GM19372 (cell line): ENCODE results near the gene HLA-DOB.

Source experiments
- ATAC-seq: cut with Tn5 transposase; IDR thresholded peaks from one replicate; pipeline ENCODE4 v1.9.1; 2021; ENCODE audit warnings: mild to moderate bottlenecking, low read depth, moderate library complexity; ENCODE audit not compliant: unreplicated experiment

The HLA-DOB gene

DNA sequence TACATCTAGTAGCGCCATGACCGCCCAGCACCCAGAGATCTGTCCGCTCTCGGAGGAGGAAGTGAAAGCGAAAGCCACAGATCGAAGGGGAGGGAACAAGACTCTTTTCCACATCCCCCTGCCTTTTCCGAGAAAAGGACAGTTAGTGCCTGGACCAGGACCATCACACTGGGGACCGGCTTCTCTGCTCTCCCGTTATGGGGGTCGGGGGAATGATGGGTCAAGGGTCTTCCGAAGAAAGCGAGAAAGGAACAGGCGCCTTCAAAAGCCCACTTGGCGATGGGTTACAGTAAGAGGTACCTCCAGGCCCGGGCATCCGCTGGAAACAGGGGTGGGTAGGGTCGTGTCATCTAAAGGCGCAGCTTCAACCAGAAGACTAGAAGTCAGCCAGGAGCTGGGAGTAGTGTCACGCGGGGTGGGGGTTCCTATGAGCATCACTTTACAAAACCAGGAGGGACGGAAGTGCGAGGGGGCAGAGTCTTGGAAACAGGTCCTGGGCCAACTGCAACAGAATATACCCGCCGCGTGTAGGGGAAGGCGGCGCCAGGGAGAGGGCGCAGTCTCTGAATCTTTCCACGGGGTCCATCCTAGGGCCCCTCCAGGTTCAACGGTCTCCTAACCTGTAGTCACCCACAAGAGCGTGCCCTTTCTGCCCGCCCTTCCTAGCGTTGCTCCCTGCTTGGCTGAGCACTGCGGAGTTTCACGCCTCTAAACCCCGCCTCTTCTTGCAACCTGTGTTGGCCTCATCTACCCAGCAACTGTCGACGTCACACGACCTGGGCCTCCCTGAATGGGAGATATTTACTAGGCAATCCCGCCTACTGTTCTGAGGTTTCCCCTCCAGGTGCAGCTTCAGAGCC is 27.4 kb upstream of the HLA-DOB start, which contains the start of gene PSMB8:
Gene PSMB8 (minus strand): TSS at position 69 of the 860 bp plus-strand sequence. CDS start 51 bp downstream, at position 18.
- peak; percentile 76 for ATAC-seq

DNA sequence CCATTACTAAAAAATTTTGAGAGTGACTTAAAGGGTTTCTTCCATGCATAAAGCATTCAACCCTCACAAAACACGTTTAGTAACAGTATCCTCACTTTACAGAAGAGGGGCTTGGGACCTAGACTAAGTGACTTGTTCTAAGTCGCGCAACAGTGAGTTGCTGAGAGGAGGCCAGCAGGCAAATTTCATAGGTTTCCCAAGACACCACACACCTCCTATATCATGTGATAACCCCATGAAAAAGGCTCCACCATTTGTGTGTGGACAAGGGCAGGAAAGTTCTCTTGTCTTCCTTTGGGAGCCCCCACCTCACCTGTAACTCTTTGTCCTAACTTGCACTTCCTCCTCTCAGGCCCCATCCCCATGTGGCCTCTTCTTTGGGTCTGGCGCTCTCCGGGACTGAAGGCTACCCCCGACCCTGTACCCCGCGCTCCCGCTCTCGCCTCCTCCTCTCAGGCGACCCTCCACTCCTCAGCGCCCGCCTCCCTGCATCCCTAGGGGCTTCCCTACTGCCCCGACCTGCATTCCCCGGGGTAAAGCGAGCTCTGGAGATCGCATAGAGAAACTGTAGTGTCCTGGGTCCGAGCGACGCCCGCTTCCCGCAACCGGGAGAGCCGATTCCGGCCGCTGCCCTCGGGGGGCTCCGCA is 26.7 kb upstream of the HLA-DOB start:
- no peak for ATAC-seq

DNA sequence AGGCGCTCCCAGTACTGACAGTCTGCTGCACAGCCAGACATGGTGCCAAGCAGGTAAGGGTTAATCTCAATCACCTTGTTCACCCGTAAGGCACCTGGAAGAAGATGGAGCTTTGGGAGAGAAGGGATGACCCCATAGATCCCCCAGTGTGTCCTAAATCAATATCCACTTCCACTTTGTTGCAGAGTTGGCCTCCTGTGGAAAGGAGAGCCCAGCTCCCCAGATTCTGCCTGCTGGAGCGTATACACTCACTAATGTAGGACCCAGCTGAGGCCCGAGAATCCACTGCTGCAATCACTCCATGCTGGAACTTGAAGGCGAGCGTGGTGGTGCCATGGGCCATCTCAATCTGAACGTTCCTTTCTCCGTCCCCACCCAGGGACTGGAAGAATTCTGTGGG is 25.9 kb upstream of the HLA-DOB start:
- ATAC-seq = no peak

- ATAC-seq = no peak
Observed at GRCh38 chr6:32842021-32842650, 25.3 kb upstream of the HLA-DOB start.

DNA sequence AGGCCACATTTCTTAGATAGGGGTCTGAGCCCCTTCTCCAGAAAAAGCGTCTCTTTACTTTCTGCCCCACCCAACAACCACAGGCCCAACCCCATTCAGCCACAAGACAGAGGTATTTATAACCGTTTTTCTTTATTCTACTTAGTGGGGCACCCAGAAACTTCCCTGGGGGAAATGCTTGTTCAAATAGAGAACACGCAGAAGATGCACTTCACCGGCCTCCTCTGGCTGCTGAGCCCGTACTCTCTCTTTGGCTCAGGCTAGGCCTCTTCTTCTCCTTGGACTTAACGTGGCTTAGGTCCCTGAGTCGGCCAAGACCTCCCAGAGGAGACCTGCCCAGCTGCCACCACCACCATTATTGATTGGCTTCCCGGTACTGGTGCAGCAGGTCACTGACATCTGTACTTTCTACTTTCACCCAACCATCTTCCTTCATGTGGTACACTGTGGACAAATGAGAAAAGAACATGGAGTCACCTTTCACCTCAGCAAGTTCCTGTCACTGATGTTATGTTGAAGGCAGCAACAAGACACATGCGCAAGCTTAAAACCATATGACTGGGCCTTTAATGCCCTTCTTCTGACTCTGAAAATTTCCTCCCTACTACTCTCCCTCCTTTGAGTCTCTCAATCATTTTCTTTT is 23.9 kb upstream of the HLA-DOB start:
- no peak for ATAC-seq

DNA sequence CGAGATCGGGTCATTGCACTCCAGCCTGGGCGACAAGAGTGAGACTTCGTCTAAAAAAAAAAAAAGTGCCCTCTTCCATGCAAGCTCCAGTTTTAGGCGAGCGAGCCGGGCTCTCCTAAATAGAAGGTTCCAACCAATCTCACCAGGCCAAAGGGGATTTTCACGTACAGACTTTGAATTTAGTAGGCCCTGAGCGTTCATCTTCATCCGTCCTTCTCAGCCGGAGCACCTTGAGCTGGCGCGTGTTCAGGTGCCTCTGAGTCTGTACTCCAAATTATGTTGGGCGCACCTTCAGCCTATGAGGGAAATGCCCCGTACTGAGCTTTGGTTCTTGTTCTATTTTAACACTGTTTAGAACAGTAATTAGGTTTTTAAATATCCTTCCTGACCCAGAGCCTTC is 22.6 kb upstream of the HLA-DOB start:
- ATAC-seq = no peak

DNA sequence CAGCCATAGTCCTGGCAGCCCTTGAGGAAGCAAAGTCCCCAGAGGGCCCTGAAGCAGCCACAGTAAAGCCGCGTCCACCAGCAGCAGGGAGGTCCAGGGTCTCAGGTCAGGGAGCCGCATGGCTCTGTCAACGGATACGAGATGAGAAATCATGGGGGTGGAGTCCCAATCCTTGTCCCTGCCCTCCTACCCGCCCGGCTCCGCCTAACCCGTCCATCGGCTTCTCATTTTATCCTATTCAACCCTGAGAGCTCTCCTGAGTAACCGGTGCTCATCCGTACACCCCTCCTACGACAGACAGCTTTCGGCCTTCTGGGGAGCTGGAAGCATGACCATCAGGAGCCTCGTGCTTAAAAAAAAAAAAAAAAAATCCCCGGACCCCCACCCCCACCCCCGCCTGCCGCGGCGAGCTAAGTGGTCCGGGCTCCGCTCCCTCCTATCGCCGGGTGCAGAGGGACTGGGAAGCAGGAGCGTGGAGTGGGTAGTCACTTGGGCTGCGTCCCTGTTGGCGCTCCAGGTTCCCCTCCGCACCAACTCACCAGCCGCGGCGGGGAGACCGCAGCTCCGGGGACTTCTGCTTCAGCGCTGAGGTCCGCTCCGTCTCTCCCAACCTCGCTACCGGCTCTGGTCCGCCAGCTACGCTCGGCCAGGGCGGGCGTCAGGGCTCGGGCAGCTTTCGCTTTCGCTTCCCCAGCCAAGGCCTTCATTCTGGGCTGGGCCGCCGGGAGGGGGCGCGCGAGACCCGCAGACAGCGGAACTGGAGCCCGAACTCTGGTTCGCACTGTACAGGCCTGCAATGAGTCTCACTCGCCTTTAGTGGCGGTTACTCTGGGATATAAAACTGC is 21.5 kb upstream of the HLA-DOB start, which contains the start of gene TAP2:
Gene TAP2 (minus strand): TSS at position 626 of the 845 bp plus-strand sequence. CDS start 506 bp downstream, at position 120.
- ATAC-seq = peak; percentile 79

DNA sequence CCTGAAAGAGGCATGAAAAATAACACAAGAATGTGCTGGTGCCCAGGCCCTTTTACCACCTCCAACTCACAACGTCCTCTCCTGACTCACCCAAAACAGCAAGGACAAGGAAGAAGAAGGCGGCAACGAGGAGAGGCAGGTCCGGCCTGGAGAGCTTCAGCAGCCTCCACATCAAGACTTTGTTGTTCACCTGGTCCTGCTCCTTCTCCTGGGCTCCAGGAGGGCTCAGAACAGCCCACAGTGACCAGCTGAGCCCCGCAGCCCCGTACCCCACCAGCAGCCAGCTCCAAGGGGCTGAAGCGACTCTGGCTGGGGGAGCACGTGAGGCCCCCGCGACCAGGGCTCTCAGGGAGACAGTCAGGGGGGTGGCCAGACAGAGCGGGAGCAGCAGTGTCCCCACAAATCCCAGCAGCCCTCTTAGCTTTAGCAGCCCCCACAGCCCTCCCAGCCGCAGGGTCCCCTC is 20.9 kb upstream of the HLA-DOB start:
- no peak for ATAC-seq

- no peak for ATAC-seq
Observed at GRCh38 chr6:32836873-32837272, 20.1 kb upstream of the HLA-DOB start.

GRCh38 chr6:32835167-32835893 is 18.5 kb upstream of the HLA-DOB start:
- no peak for ATAC-seq

DNA sequence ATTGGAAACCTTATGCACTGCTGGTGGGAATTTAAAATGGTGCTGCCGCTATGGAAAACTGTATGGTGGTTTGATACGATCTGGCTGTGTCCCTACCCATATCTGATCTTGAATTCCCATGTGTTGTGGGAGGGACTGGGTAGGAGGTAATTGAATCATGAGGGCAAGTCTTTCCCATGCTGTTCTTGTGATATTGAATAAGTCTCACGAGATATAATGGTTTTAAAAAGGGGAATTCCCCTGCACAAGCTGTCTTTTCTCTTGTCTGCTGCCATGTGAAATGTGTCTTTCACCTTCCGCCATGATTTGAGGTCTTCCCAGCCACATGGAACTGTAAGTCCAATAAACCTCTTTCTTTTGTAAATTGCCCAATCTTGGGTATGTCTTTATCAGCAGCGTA is 16.9 kb upstream of the HLA-DOB start:
- ATAC-seq = no peak

GRCh38 chr6:32832535-32832934 is 15.7 kb upstream of the HLA-DOB start:
- no peak for ATAC-seq

- ATAC-seq = no peak
Observed at GRCh38 chr6:32830936-32831335, 14.1 kb upstream of the HLA-DOB start.

GRCh38 chr6:32830017-32830416 is 13.2 kb upstream of the HLA-DOB start:
- ATAC-seq = no peak

- ATAC-seq = no peak
Observed at GRCh38 chr6:32829495-32829894, 12.7 kb upstream of the HLA-DOB start.

- ATAC-seq = no peak
Observed at GRCh38 chr6:32827025-32827424, 10.2 kb upstream of the HLA-DOB start.

DNA sequence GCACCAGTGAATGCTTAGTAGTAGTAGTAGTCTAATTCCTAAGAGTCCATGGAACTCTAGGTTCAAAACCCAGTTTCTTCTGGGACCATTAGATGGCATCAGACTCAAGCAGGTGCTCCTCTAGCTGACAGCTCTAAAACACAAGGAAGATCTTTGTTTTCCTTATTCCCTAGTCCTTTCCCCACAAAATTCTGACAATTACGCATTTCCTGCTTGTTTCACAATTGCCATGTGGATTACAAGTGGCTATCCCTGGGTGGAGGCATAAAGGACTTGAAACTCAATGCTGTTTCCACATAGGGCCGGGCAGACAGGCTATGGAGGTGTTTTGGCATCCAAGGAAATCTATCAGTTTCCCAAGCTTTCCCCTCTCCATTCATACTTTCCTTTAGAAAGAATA is 9.2 kb upstream of the HLA-DOB start:
- no peak for ATAC-seq

DNA sequence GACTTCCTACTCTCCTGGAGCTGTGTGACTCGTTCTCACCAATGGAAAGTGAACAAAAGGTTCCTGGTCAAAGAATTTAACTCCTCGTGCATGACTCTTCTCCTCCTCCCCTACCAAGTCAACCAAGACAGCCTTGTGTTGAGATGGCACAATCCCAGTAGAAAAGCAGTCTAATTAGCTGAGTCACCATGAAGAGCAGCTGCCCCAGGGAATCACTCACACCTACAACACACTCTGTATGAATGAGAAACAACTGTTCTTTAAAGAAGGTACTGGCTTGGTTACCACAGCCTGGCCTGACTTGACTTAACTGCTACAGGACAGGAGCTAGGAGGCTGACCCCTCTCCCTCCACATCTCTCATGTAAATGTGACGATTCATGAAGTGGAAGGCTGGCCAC is 2.9 kb upstream of the HLA-DOB start:
- ATAC-seq = no peak

GRCh38 chr6:32818867-32819266 is 2.1 kb upstream of the HLA-DOB start:
- no peak for ATAC-seq
